HepG2 (cell line): ENCODE results near the gene MEX3C. TPM values are rescaled to one million over a fixed set of nuclear protein-coding genes. Genes with fewer than 3 reads are reported as not detected.

Experiments
- EED ChIP-seq: sonication (generic); formaldehyde crosslinking; IDR thresholded peaks from 2 replicates; pipeline ENCODE4 v1.5.0; 2020; ENCODE audit warnings: mild to moderate bottlenecking, missing genetic modification reagents
- FLYWCH1 ChIP-seq: sonication (generic); formaldehyde crosslinking; IDR thresholded peaks from 2 replicates; pipeline ENCODE4 v1.8.1; 2023; ENCODE audit warnings: mild to moderate bottlenecking, missing genetic modification reagents
- FOXA1 ChIP-seq, 2 experiments: fragments of 450-650 bp in 1 of 2; sonication (generic) in 1 of 2; formaldehyde crosslinking in 1 of 2; IDR thresholded peaks; 2 replicates each; pipeline versions ENCODE4 v1.4.0 to v1.6.1; 2016 to 2020; ENCODE audit warnings: missing genetic modification reagents in 1 of 2
- GPBP1L1 ChIP-seq: sonication (generic); formaldehyde crosslinking; IDR thresholded peaks from 2 replicates; pipeline ENCODE4 v1.5.0; 2020; ENCODE audit warnings: mild to moderate bottlenecking, missing genetic modification reagents
- HDAC1 ChIP-seq: sonication (generic); formaldehyde crosslinking; IDR thresholded peaks from 2 replicates; pipeline ENCODE4 v1.5.1; 2020; ENCODE audit warnings: mild to moderate bottlenecking, missing genetic modification reagents
- HINFP ChIP-seq: sonication (generic); formaldehyde crosslinking; IDR thresholded peaks from 2 replicates; pipeline ENCODE4 v1.4.0; 2020; ENCODE audit warnings: low read depth, mild to moderate bottlenecking, missing genetic modification reagents
- IKZF5 ChIP-seq: IDR thresholded peaks from 2 replicates; pipeline ENCODE4 v1.6.1; 2018; ENCODE audit warnings: missing genetic modification reagents, mild to moderate bottlenecking, missing compliant biosample characterization
- ISX ChIP-seq: sonication (generic); formaldehyde crosslinking; conservative IDR thresholded peaks from 2 replicates; pipeline ENCODE4 v1.5.0; 2020; ENCODE audit warnings: missing genetic modification reagents
- MXD3 ChIP-seq: IDR thresholded peaks from 2 replicates; pipeline ENCODE4 v1.6.1; 2016; ENCODE audit warnings: mild to moderate bottlenecking, missing biosample characterization, missing genetic modification reagents
- MZF1 ChIP-seq: sonication (generic); formaldehyde crosslinking; IDR thresholded peaks from 2 replicates; pipeline ENCODE4 v1.8.1; 2023; ENCODE audit warnings: mild to moderate bottlenecking, missing genetic modification reagents, borderline replicate concordance
- NFATC3 ChIP-seq: sonication (generic); formaldehyde crosslinking; IDR thresholded peaks from 2 replicates; pipeline ENCODE4 v1.5.1; 2020; ENCODE audit warnings: mild to moderate bottlenecking, missing genetic modification reagents
- SOX6 ChIP-seq, 2 experiments: fragments of 450-650 bp in 1 of 2; sonication (generic) in 1 of 2; formaldehyde crosslinking in 1 of 2; IDR thresholded peaks; 2 replicates each; pipeline versions ENCODE4 v1.4.0 to v1.6.1; 2017 to 2020; ENCODE audit warnings: antibody characterized with exemption in 1 of 2, mild to moderate bottlenecking in 1 of 2, missing genetic modification reagents in 1 of 2
- SUZ12 ChIP-seq: fragments of 150-350 bp; IDR thresholded peaks from 2 replicates; pipeline ENCODE4 v1.6.1; 2014; ENCODE audit warnings: low read depth, low read length
- TFE3 ChIP-seq: IDR thresholded peaks from 2 replicates; pipeline ENCODE4 v1.6.1; 2016
- USF2 ChIP-seq, 2 experiments: sonication (generic) in 1 of 2; formaldehyde crosslinking in 1 of 2; IDR thresholded peaks; 2 replicates each; pipeline versions ENCODE4 v1.5.1 to v1.6.1; 2011 to 2020; ENCODE audit warnings: borderline replicate concordance in 1 of 2, low read depth in 1 of 2, low read length in 1 of 2, mild to moderate bottlenecking in 1 of 2, missing genetic modification reagents in 1 of 2, moderate library complexity in 1 of 2
- ZMYM2 ChIP-seq: sonication (generic); formaldehyde crosslinking; IDR thresholded peaks from 2 replicates; pipeline ENCODE4 v1.8.0; 2022; ENCODE audit warnings: mild to moderate bottlenecking, missing genetic modification reagents
- ZNF616 ChIP-seq: sonication (generic); formaldehyde crosslinking; IDR thresholded peaks from 2 replicates; pipeline ENCODE4 v1.5.0; 2020; ENCODE audit warnings: low read depth, mild to moderate bottlenecking, missing genetic modification reagents
- ZNF776 ChIP-seq: sonication (generic); formaldehyde crosslinking; IDR thresholded peaks from 2 replicates; pipeline ENCODE4 v1.4.0; 2020; ENCODE audit warnings: mild to moderate bottlenecking, missing genetic modification reagents
- ZNF780A ChIP-seq: sonication (generic); formaldehyde crosslinking; IDR thresholded peaks from 2 replicates; pipeline ENCODE4 v1.8.0; 2022; ENCODE audit warnings: mild to moderate bottlenecking, missing genetic modification reagents, moderate library complexity
- ZSCAN29 ChIP-seq: sonication (generic); formaldehyde crosslinking; conservative IDR thresholded peaks from 2 replicates; pipeline ENCODE4 v1.4.0; 2020; ENCODE audit warnings: mild to moderate bottlenecking, missing genetic modification reagents
- polyA plus RNA-seq, 8 experiments: library from polyadenylated mRNA; depleted of rRNA in 3 of 8; stranded (reverse) in 7 of 8; unstranded in 1 of 8; fragments of >200 nt; fragmentation: Illumina TruSeq in 4 of 8; extraction: Trizol in 4 of 8; gene quantifications; 2 replicates each; pipeline versions ENCODE4 v1.2.1 to v1.2.3, GENCODE V29; 2011 to 2016; ENCODE audit warnings: low read depth in 4 of 8, missing spikeins in 1 of 8, mixed read lengths in 1 of 8; ENCODE audit not compliant: insufficient read depth in 1 of 8
- total RNA-seq, 5 experiments: library from RNA; depleted of rRNA; stranded (reverse); fragments of >200 nt; fragmentation: Illumina TruSeq; extraction: Trizol; gene quantifications; 2 replicates each; pipeline ENCODE4 v1.2.3, GENCODE V29; 2016; ENCODE audit warnings: low read depth in 1 of 5

Gene MEX3C
- total and polyA plus RNA-seq, 2 of the 13 experiments (the other 11 are each of a cell fraction or from before 2014, with no cell fraction given), result 34.8 to 36.4 TPM

- TF ChIP-seq GPBP1L1 (CRISPR knock-in tag) (no peak), MXD3 (peak; percentile 63), TFE3 (CRISPR knock-in tag) (no peak), FLYWCH1 (CRISPR knock-in tag) (no peak), USF2 (IDR thresholded peaks at IDR 0.05; ENCODE audit: low read depth, low read length) (no peak), USF2 (CRISPR knock-in tag; IDR thresholded peaks at IDR 0.05; ENCODE audit: borderline replicate concordance) (no peak), EED (CRISPR knock-in tag) (no peak), ZMYM2 (CRISPR knock-in tag) (peak; percentile 81), FOXA1 (IDR thresholded peaks at IDR 0.05) (no peak), FOXA1 (CRISPR knock-in tag; IDR thresholded peaks at IDR 0.05) (no peak; the same call in 1 of the 2 replicates), HDAC1 (CRISPR knock-in tag) (peak; percentile 68), ZNF776 (CRISPR knock-in tag) (peak; percentile 34; the same call in 1 of the 2 replicates), ZSCAN29 (CRISPR knock-in tag) (peak; percentile 55; the same call in 1 of the 2 replicates), IKZF5 (CRISPR knock-in tag) (peak; percentile 77), ZNF780A (CRISPR knock-in tag) (no peak), ISX (CRISPR knock-in tag) (no peak), NFATC3 (CRISPR knock-in tag) (no peak), SUZ12 (no peak), SOX6 (IDR thresholded peaks at IDR 0.05) (no peak), SOX6 (CRISPR knock-in tag; IDR thresholded peaks at IDR 0.05) (peak; percentile 77), HINFP (CRISPR knock-in tag) (0 out of 2 replicates have a peak, but pooled peaks have one; percentile 68), ZNF616 (CRISPR knock-in tag) (peak; percentile 51; the same call in 1 of the 2 replicates), MZF1 (CRISPR knock-in tag) (no peak)
These were observed at the start of gene MEX3C (continued) for GRCh38 chr18:51197661-51198424.
